Measurements from ENCODE around the gene AHSG.

The AHSG gene

DNA sequence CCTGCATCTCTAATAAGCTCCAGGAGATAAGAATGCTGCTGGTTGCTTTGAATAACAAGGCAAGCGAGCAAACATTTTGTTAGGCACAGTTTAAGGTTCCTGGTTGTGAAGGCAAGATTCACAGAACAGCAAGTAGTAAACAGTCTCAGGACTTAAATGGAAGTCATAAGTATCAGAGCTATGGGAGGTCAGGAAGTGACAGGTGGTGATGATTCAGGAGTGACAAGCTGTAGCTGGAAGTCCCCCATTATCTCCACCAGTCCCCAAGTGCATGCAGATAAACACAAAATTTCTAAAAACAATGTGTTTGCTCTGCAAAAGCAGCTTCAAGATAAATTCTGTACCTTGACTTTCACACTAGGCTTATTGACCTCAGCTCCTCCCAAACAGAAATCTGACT is 30.6 kb downstream of the AHSG start:
- FAIRE-seq, result no peak

DNA sequence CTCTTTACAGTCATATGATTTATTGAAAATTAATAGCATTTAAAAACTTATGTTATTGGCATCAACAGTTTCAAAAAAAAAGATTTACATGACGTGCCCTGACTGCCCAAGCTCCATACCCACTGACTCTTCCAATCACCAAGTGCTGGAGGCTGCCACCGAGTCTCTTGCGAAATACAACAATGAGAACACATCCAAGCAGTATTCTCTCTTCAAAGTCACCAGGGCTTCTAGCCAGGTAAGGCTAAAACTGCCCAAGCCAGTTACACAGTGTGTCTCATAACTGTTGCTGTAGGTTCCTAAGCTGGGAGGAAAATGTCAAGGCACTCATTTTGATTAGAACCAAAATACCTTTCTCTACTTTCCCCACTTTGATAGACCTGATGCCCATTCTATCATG is 31.8 kb downstream of the AHSG start:
- FAIRE-seq, result no peak

DNA sequence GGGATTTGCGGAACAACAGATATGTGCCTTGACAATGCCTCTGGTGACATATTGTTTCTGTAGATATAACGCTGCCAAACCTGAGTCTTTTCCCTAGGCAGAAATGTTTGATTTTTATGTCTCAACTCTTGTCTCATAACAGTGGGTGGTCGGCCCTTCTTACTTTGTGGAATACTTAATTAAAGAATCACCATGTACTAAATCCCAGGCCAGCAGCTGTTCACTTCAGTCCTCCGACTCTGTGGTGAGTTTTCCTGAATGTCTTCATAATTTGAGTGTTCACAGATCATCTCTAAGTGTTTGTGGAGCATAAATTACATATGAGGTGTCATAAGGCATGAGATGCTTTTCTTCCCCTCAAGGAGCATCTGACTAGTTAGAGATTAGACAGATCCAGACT is 33.2 kb downstream of the AHSG start:
- FAIRE-seq, result no peak

DNA sequence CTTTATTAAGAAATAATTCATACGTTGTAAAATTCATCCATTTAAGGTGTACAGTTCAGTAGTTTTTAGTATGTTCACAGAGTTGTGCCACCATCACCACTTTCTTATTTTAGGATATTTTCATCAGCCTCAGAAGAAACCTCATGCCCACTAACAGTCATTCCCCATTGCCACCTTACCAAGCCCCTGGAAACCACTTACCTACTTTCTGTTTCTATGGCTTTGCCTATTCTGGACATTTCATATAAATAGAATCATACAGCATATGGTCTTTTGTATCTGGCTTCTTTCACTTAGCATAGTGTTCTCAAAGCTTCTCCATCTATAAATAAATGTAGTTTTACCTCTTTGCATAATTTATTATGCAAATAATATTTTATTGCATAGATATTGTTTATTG is 34.0 kb downstream of the AHSG start:
- no peak for FAIRE-seq

DNA sequence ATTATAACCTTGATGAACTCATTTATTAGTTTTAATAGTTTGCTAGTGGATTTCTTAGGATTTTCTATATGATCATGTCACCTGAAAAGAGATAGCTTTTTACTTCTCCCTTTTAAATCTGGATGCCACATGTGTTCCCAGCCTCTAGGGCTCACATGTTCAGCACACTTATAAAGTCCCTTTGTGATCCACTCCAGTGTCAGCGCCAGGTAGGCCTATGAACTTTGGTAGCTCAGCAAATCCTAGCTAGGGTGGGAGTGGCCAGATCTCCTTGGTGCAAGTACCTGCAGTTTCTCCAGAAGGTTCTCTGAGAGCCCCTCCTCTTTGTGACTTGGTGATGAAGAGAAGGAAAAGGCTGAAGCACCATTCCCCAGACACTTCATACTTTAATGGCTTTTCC is 36.0 kb downstream of the AHSG start:
- no peak for FAIRE-seq

DNA sequence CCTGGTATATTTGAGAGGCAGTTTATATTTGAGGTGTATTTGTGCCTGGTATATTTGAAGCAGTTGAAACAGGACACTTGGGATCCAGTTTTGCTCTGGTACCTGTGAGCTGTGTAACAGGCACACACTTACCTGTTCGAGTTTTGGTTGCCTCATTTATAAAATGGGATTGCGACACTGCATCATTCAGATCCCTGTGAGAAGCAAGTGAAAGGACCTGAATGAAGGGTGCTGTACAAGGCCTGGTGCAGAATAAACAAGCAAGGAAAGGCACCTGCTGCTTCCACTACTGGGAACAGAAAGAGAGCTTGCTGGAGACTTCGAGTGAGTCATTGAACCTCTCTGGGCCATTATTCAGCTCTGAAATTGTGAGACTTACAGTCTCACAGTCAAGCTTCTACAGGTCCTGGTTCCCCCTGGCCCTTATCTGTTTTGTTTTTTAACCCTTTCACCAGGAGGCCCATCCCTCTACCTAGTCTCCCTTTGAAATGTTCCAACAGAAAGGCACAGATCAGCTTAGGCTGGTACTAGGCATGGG is 38.9 kb downstream of the AHSG start:
- FAIRE-seq, result no peak

DNA sequence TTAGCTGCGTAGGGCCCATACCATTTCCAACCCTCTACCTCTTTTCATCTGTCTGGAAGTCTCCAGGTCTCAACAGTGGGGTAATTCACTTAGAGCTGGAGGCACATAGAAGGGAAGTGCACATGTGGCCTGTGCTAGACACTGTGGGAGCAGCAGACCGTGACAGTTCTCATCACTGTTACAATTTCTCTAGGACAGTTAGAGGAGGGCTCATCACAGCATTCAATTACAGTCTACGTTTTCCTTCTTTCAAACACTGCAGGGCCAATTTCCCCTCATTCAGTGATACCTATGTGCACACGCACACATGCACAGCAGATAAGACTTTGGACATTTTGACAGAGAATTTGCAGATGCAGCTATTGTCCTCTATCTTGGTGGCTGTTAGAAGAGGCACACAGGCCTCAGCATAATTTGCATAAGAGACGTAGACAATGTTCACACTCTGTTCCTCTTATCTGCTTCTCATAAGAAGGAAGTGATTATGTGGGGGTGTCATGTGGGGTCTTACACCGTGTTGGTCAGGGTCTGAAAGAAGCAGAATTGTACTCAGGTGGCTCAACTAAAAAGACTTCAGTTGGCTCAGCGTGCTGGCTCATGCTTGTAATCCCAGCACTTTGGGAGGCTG is 40.3 kb downstream of the AHSG start:
- no peak for FAIRE-seq

DNA sequence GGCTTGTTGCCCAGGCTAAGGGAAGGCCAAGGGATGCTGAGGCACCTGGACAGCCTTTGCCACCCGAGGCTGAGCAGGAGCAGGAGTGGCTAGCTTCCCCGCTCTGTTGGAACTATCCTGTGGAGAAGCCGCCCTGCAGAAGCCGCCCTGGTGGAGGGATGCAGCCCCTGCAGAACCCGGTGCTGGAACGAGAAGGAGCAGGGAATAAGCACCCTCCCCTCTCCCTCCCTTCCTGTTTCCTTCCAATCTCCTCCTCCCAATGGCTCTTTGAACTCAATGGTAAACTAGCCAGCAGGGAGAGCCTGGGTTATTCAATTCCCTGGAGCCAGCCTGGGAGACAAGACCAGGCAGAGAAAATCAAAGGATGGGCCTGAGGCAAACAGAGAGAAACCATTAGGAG is 41.1 kb downstream of the AHSG start:
- FAIRE-seq, result no peak

DNA sequence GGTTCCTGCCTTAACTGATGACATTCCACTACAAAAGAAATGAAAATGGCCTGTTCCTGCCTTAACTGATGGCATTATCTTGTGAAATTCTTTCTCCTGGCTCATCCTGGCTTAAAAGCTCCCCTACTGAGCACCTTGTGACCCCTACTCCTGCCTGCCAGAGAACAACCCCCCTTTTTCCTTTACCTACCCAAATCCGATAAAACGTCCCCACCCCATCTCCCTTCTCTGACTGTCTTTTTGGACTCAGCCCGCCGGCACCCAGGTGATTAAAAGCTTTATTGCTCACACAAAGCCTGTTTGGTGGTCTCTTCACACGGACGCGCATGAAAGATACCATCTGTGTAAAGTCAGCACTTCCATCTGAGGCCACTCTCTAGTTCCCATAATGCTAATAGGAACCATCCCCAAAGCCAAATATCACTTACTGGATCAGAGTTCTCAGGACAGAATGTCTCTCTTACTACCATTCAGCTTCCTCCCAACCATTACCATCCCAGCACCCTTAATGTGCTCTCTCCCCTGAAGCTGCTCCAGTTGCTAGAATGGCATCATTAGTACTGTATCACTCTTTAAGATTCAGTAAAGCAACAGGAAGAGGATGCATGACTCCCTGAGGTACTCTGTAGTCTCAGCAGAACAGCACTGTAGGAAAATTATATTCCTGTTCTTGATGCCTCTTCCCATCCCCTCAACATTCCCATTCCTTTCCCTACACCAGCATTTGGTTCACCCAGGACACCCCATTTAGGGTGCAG is 50.7 kb downstream of the AHSG start:
- FAIRE-seq, result no peak

DNA sequence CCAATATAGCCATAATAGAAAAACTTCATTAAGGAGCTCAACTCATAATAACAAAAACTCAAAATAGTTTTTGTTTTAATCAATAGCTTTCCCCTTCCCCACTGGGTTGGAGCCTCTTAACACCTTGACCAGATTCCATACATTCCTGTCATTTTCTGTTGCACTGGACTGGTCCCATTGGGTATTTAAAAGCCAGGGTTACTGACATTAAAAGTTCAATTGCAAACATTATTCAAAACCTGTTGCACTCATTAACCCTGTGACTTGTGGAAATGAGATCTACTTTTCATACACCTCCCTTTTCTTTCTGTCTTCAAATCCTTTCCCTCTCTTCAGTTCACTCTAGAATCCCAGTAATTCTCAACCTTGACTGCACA is 51.2 kb downstream of the AHSG start:
- no peak for FAIRE-seq

DNA sequence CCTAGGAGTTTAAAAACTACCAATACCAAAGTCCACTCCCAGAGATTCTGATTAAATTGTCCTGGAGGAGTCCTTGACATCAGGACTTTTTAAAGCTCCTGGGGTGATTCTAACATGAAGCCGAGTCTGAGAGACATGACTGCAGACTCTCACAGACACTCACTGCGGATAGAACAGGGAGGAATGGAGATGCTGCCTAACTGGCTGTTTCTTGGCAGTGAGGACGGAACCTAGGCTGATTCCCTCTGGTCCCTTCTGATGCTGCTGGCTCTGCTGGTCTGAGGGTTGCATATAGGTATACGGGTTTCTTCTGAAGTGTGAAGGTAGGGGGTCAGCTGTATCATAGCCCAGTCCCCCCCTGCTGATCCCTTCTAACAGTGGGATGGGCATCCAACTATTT is 51.6 kb downstream of the AHSG start:
- FAIRE-seq, result no peak

DNA sequence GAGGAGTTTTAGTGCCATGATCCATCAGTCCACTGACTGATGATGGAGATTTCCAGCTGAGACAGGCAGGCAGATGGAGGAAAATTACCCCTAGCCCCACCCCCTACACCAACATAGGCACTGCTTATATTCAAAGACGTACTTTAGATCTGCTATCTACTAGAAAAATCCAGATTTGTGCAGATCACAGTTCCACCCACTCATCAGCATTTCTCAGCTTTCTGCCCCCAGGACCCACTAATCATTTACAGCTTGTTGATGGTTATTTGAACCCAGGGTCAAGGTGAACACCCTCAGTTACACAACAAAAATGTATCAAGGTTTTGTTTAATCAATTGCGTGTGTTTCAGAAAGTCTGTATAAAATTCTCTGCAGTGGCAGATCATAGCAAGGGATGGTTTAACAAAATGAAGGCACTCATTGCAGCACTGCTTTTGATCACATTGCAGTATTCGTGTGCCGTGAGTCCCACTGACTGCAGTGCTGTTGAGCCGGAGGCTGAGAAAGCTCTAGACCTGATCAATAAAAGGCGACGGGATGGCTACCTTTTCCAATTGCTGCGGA is 52.8 kb downstream of the AHSG start, which contains the start of gene HRG:
Gene HRG, plus strand, starts transcription at position 390 of the 564 bp plus-strand sequence. Its CDS starts 18 bp downstream, at position 408.
- no peak for FAIRE-seq

DNA sequence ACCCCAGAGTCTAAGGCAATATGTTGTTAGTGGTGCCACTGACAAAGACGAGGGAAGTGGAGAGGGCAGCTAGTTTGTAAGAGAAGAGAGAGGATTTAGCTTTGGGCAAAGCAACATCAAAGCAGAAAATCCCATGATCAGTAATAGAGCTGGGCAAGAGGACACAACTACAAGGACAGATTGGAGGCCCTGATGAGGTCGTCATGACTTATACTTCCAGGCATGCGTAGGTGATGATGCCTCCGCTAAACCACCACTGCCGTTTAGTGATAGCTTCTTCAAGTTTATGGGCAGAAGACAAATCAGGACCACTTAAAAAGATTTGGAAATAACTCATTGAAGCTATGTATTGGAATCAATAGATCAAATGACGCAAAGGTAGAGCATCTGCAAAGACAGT is 55.6 kb downstream of the AHSG start:
- no peak for FAIRE-seq

DNA sequence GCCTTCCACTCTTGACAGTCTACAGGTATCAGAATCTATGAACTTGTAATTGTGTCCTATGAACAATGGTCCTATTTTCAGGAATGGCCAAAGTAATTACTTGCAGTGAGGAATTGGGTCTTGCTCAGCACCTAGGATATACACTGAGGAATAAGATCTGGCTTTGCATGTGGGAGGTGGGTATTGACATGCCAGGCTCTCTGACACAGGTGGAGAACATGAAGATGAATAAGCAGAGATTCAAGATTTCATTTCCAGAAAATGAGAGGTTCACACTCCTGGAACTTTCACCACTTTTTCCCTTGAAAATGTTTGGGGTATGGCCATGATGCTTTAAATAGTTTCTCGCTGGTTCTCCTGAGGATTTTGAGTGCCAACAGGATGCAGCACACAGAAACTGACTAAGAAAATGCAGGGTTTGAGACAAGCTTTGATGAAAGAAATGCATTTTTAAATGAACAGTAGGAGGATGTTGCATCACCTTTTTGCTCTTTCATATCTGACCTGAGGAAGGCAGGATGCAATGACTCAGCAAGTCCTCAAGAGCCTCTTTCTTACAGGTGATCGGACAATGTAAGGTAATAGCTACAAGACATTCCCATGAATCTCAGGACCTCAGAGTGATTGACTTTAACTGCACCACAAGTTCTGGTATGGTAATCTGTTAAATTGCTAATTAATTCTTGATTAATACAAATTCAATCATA is 56.7 kb downstream of the AHSG start:
- FAIRE-seq, result no peak

DNA sequence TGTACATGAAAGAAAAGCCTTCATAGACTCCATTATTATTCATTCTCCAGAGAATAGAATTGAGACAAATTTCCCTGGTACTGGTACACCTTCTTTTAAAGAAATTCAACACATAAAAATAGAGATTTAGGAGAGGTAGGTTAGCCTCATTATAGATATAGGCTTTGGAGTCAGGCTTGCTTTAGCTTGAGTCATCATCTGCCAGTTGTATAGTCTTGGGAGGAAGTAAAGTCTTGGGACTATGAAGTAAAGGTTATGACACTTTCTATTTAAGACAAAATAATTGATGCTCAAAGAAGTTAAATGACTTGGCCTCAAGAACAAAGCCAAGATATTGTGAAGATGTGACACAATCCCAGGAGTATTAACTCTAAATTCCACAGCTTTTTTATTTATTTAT is 57.3 kb downstream of the AHSG start:
- no peak for FAIRE-seq

Data from endometrium (tissue), 2 donors.